HG03565 (cell line): Measurements from ENCODE around the gene FCGR1A.
"Not testable (repeated sequence)": the region's sequence is repeated elsewhere in the genome, so short reads cannot be mapped to it uniquely, and the experiment has no call there.

ENCODE experiments used
- ATAC-seq: cut with Tn5 transposase; IDR thresholded peaks from one replicate; pipeline ENCODE4 v1.9.1; 2021; ENCODE audit warnings: mild to moderate bottlenecking, moderate library complexity; ENCODE audit not compliant: unreplicated experiment

FCGR1A gene

DNA sequence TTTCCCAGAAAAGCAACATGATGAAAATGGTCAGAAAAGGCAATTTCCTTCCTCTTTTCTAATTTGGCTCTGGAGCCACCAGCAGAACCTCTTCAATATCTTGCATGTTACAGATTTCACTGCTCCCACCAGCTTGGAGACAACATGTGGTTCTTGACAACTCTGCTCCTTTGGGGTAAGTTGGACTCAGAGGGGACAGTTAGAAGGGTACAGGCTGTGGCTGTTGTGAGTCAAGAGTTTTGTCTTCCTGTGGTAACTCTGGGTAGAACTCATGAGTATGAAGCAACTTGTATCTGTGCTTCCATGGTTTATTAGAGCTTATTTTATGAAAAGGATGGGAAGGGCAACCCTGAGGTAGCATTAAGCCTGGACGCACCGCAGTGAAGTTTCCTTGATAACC is at the start of gene FCGR1A:
Gene FCGR1A, plus strand, starts transcription at position 95 of the 400 bp plus-strand sequence. Its CDS starts 50 bp downstream, at position 145.
- not testable (repeated sequence) for ATAC-seq

DNA sequence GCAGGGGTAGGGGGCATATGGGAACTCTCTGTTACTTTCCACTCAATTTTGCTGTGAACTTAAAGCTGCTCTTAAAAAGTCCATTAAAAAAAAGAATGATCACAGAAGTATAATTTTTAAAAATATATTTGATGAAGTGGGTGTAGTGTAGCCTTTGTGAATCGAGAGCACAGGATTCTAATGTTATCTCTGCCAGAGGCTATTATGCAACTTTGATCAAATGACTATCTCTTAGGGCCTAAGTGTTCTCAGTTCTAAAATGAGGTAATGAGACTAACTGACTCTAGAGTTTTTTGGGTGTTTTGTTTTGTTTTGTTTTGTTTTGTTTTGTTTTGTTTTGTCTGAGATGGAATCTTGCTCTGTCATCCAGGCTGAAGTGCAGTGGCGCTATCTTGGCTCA is 49.7 kb upstream of the FCGR1A start:
- not testable (repeated sequence) for ATAC-seq

DNA sequence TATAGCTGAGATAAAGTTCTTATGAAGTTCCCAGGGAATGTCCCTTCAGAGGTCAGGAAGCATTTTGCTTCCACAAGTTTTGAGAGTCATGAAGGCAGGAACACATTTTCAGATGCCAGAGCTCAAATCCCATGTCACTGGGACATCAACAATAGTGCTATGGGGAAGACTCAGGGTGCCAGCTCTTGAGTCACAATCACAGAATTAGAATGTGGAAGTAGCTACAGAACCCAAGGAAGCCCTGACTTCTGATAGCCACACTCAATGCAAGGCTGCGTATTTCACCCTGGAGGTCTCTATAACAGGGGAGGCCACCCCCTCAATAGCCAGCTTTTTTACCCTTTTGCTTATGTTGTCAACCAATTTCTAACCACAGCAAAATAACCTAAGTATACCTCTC is 47.8 kb upstream of the FCGR1A start:
- not testable (repeated sequence) for ATAC-seq

DNA sequence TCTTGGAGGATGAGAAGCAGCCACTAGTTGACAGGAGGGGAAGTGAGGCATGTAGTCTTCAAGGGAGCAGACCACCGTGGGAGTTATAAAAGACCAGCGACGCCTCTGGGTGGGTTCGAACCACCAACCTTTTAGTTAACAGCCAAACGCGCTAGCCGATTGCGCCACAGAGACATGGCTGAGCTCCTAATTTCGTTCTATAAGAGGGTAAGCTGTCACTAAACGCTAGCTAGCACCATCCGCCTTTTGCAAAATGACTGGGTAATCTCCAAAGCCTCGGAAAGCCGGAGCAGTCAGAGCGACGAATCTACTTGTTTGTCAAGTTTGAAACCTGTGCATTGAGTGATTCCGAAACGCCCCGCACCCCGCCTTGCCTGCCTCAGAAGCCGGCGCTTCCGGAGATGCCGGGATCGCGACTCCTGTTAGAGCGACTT is 42.3 kb upstream of the FCGR1A start:
- ATAC-seq: peak; percentile 59

DNA sequence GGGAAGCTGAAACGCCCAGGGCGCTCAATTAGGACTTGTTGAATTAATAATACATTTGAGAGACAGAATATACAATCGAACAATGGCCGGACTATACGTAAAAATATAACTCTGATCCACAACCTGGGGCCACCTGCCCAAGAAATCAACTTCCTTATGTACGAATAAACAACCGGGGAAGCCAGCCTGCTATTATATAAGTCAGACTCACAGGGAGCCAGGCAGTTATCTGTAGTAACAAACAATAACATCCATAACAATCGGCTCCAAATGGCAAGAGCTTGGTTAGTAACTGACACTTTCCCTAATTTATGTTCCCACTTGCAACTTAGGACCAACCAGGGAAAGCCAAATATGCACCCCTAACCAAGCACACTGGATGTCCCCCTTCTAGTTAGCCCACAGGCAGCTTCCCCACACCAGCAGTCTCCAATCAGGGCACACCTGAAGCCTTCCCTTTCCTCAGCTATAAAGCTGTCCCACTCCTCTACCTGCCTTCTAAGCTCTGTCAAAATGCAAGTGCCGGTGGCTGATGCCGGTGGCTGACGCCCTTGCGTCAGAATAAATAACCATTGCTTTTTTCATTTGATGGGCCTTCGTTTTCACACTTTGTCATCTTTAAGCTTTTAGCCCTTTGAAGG is 41.8 kb upstream of the FCGR1A start:
- ATAC-seq: not testable (repeated sequence)

DNA sequence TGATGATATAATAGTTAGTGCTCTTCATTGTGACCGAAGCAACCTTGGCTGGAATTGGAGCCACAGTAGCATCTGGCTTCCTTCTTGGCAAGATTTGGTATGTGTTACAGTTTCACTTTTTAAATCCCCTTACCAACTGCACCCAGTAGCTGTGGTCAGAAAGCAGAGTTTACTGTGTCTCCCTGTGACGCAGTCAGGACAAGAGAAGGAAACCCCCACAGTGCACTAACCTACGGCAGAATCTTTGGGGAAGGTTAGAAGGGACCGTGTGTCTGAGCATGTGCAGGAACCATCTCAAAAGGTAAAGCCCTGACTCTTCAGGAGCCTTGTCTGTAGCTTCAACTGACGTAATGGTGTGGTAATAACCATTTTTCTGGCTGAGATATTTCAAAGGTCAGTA is 40.6 kb upstream of the FCGR1A start:
- ATAC-seq: not testable (repeated sequence)

DNA sequence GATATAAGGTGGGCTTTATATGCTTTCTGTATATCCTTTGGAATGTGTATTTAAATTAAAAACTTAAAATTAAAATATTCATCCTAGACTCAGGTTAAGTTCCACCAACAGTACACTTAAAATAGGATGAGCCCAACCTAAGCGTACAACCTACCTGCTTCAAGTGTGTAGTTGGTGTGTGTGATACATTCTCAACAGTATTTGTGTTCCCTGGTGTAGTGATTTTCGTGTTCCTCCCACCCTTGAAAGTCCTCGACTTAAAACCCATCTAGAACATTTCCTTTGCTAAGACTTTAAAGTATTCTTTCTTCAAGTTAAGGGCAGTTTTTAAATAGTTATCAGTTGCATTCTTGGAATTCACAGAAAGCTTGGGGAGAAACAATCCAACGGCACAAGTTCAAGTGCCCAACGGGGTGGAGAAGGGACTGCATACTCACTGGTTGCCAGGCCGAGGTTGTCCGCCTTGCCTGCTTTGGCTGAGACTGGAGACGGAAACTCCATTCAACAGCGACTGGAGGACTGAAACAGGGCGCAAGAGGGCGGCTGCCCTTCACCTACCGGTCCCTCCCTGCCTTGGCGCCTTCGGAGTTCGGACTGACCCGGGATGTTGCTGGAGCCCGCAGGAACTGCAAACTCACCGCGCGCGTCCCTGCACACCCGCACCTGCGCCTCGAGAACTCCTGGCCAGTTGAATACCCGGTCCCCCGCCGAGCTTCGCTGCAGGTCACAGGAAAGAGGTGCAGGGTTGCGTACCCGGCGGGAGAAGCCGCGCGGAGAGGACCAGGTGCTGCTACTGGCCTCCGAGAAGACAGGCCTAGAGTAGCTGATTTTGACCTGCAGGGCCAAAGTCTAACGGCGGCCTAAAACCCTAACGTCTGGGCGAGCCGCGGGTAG is 35.8 kb upstream of the FCGR1A start:
- ATAC-seq: not testable (repeated sequence)

DNA sequence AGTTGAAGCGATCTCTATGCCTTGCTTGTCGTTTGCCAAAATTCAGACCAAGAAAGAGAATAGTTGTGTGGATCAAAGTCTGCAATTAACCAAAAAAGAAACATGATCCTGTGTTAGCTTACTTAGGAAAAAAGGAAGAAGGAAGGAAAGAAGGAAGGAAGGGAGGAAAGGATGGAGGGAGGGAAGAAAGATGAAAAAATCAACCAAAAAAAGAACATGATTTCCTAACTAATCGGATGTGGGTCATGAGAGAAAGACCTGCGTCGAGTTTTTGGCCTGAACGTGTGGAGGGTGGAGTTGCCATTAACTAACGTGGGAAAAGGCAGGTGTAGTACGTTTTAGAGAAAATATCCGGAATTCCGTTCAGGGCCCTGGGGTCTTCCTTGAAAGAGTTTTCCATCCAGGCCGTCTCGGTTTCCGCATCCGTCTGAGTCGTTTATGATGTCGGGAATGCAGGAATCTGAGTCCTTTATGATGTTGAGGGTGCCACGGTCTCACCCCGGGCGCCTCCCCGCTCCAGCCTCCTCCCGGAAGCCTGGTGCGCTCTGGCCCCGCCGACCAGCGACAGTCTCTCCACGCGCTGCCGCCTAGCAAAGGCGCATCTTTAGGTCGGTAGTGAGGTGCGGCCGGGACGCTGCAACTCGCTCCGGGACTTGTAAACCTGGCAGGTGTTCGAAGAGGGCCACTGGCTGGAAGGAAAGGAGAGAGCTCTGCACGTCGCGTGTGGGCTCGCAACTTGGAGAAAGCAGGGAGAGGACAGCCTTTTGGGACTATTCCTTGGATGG is 34.9 kb upstream of the FCGR1A start:
- ATAC-seq: not testable (repeated sequence)

DNA sequence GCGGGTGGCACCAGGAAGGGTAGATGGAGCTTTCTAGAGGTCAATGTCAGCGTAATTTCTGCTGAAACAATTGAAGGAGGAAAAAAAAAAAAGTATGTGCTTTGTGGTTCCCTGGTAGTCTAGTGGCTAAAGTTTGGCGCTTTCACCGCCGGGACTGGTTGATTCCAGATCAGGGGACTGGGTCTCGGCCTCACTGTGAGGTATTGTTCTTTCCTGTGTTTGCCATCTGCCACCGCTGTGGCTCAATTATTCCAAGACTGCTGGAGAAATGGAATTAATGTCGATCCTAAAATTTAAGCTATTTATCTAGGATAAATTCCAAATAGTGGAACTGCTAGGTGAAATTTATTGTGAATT is 34.4 kb upstream of the FCGR1A start:
- ATAC-seq: not testable (repeated sequence)

DNA sequence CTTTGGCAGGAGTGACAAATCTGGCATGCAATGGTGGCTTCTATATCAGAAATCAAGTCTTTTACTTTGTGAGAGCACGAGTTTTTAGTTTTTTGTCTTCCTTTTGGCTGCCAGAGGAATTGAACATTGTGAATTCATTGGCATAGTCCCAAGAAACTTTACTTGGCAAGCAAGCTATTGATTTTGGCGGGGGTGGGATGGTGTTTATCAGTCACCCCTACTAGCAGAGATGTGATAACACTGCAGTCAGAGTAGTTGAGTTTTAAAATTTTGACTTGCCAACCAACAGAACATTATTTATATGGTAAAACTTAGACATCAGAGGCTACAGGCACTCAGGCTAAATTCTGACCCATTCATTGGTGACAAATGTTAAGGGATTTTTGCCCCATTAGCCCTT is 31.9 kb upstream of the FCGR1A start:
- ATAC-seq: not testable (repeated sequence)

DNA sequence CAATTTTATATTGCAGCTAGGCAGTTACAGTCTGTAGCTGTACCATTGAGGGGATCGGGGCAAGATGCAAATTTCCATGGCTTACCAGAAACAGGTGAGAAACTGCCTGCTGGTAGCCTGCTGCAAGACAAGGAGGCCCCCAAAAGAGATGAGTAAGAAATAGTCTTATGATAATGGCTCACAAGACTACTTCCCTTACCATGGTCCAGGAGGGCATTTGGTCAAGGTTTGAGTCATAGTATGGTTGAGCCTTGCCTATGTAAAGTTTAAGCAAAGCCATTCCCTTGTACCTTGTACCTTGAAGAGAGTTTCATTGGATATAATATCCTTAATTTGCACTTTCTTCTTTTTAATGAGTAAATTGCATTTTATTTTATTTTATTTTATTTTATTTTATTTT is 30.3 kb upstream of the FCGR1A start:
- ATAC-seq: not testable (repeated sequence)

DNA sequence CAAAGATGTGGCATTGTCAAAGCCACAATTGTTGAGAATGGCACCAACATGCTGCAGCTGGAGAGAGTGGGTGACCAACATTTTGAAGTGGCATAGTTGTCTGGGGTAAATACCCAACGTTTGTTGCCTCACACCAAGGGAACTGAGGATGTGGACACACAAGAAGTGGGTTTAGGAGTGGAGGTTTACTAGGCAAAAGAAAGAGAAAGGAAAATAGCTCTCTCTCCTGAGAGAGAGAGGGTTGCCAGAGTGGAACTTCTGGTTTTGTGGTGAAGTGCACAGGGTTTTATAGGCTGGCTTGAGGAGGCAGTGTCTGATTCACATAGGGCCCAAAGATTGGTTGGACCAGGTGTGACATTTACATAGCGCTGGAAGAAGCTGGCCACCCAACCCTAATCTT is 29.0 kb upstream of the FCGR1A start:
- not testable (repeated sequence) for ATAC-seq

DNA sequence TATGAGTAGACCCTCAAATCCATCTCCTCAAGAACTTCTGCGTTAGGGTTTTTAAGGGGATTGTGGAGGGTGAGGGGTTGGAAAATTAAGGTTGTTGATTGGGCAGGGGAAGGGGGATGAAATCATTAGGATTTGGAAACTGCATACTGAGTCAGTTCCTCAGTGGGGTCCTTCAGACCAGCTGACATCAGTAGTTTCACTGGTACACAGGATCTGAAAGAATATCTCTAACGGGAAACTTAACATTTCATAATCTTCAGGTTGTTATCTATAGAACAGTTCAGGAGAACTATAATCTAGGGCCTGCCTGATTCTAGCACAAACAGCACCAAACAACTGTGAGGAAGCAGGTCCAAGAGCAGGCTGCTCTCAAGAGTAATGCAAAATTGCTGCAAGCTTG is 27.2 kb upstream of the FCGR1A start:
- ATAC-seq: not testable (repeated sequence)

DNA sequence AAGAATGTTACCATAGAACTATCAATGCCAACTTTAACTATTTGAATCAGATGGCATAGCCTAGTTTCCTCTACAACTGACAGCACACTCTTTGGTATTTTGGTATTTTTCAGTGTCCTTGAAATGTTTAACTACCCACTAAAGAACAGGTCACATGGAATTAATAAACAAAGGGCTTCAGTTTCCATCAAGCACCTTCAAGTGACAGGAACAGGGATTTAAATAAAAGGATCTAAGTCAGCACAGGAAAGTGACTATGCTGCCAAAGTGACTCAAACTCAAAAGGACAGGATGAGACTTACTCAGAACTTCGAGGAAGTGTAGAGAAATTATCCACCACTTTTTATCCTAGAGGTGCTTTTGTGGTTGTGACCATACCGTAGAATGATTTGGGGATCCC is 20.2 kb upstream of the FCGR1A start:
- ATAC-seq: not testable (repeated sequence)

DNA sequence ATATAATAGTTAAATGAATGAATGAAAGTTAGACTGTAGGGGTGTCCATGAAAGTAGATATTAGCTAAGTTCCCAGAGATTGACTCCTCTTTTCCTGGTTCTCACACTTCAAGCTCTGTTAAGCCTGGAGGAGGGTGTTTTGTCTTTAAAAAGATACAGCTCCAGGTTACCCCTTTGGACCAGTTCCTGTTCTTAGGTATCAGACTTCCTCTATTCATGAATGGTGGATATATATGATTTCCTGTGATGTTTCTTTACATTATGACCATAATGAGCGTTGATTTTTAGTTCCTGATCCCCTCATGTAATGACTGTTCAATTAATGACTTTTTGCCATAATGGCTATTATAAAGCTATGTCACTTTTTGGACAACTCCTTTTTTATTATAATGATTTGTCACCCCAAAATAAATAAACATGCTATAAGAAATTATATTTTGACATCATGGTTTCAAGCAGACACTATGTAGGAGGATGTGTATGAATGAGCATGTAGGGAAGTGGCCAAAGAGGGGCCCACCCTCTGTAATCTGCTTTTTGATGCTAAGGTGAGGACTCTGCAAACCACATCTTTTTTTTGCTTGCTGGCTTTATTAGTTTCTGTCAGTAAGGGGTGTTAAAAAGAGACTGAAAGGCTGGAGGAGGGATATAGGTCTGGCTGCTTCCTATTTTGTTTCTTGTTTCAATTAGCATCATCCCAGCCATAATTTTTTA is 18.2 kb upstream of the FCGR1A start:
- not testable (repeated sequence) for ATAC-seq

DNA sequence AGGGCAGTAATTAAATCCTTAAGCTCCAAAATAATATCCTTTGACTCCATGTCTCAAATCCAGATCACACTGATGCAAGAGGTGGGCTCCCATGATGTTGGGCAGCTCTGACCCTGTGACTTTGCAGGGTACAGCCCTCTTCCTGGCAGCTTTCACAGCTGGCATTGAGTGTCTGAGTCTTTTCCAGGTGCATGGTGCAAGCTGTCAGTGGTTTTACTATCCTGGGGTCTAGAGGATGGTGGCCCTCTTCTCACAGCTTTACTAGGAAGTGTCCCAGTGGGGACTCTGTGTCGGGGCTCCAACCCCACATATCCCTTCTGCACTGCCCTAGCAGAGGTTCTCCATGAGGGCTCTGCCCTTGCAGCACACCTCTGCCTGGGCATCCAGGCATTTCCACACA is 16.3 kb upstream of the FCGR1A start:
- not testable (repeated sequence) for ATAC-seq

DNA sequence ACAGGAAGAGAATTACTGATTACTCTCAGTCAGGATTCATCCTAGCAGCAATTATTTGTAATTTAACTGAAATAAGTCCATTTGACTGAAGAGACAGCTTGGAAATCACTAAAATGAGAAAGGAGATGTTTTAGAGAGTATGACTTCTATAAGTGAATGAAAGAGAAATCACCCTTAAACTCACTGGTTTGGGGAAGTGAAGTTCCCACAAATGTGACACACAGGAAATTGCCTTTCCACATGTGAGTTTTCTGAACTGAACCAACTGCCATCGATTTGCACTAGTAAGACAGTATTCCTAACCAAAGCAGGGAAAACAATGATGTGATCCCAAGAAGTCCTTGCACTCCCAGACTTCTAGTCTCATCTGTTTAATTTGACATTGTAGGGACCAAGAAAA is 13.3 kb upstream of the FCGR1A start:
- not testable (repeated sequence) for ATAC-seq

DNA sequence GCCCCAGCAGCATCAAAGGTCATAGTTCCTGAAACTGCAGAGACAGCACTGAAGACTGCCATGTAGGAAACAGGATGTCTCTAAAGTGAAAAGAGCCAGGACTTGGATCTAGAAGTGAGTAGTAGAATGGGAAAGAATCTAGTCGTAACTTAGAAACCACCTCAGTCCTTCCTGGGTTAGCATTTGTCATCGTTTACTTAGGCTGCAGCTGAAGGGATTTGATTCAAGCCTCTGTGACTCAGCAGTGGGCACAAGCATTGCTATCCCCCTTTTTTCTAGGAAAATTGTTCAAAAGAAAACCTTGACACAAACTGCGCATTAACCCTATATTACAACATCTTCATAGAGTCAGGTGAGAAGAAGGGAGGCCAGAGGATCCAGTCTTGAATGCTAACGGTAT is 11.8 kb upstream of the FCGR1A start:
- not testable (repeated sequence) for ATAC-seq

DNA sequence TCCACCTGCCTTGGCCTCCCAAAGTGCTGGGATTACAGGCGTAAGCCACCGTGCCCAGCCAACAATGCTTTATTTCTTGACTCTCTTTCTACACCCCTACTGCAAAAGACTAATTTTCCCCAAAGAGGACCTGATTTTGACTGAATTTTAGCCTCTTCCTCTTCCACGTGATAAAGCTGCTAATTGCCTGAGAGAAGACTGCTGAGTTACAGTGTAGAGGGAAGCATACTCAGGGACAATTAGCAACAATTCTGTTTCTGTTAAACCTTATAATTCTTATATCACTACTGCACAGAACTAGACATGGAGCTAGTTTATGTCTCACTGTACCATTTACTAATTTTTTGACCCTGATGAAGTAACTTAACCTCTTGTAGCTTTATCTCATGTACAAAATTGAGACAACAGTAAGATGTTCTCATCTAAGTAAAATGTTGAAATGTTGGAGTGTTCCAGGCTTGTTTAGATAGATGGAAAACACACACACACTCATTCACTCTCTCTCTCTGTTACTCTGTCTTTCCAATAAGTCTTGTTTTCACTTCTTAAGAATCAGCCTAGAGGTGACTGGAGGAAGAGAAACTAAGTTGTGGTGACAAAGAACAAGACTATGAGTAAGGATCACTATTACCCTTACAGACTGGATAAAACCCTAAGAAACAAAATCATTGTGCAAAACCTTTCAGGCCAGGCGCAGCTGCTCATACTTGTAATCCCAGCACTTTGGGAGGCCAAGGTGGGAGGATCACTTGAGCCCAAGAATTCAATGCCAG is 10.7 kb upstream of the FCGR1A start:
- ATAC-seq: peak; percentile 97
